ENCODE results near the gene ACP6.

DNA sequence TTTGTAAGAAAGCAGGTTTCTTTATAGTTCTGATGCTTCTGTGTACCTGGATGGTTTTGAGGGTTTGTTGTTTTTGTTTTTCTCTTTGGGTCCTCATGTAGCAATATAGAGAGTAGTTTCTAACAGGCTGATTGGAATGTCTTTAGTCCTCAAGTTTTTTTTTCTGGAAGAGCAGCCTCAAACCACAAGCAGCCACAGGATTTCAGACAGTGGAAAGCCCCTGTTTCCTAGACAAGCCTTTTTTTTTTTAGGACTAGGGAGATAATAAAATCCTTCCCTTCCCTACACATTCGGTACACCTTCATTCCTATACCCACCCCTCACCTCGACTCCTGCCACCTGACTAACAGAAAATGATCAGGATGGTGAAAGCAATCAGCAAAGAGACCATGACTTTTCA lies 47.6 kb downstream of the ACP6 start:
- TF ChIP-seq ZFP36 (IDR thresholded peaks at IDR 0.05; ENCODE audit: borderline replicate concordance, partially characterized antibody), result no peak
- no peak for TF ChIP-seq POLR2A (IDR thresholded peaks at IDR 0.05; ENCODE audit: low read length)
- TF ChIP-seq, protein P1, sequence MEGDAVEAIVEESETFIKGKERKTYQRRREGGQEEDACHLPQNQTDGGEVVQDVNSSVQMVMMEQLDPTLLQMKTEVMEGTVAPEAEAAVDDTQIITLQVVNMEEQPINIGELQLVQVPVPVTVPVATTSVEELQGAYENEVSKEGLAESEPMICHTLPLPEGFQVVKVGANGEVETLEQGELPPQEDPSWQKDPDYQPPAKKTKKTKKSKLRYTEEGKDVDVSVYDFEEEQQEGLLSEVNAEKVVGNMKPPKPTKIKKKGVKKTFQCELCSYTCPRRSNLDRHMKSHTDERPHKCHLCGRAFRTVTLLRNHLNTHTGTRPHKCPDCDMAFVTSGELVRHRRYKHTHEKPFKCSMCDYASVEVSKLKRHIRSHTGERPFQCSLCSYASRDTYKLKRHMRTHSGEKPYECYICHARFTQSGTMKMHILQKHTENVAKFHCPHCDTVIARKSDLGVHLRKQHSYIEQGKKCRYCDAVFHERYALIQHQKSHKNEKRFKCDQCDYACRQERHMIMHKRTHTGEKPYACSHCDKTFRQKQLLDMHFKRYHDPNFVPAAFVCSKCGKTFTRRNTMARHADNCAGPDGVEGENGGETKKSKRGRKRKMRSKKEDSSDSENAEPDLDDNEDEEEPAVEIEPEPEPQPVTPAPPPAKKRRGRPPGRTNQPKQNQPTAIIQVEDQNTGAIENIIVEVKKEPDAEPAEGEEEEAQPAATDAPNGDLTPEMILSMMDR (IDR thresholded peaks at IDR 0.05), result no peak
- TF ChIP-seq RAD21 (conservative IDR thresholded peaks at IDR 0.05 in 1 of 2, IDR thresholded peaks at IDR 0.05 in 1 of 2), result no peak
- no peak for TF ChIP-seq SREBF2 (IDR thresholded peaks at IDR 0.05)
- no peak for TF ChIP-seq KDM1A (IDR thresholded peaks at IDR 0.05; ENCODE audit: low read depth)
- TF ChIP-seq REST (IDR thresholded peaks at IDR 0.05), result no peak
- TF ChIP-seq MAX (IDR thresholded peaks at IDR 0.05), result no peak
- TF ChIP-seq CHD4 (IDR thresholded peaks at IDR 0.05; ENCODE audit: borderline replicate concordance), result no peak
- no peak for TF ChIP-seq MYC (IDR thresholded peaks at IDR 0.05; ENCODE audit: borderline replicate concordance, low read length)
